Left ventricle myocardium inferior (tissue), 1 donor: ENCODE data around the gene BANF2. TPM values are rescaled to one million over a fixed set of nuclear protein-coding genes. Genes with fewer than 3 reads are reported as not detected.

ENCODE experiments used
- DNase-seq: peaks from one replicate; pipeline ENCODE4 v3.0.0-alpha.2; 2020
- H3K27ac ChIP-seq: fragments of 200-600 bp; replicated peaks from 2 replicates; pipeline ENCODE4 v1.8.0; 2021
- H3K27me3 ChIP-seq: fragments of 200-600 bp; 2 replicates; pipeline ENCODE4 v1.8.0; 2021; ENCODE audit warnings: low read depth
- H3K36me3 ChIP-seq: fragments of 200-600 bp; 2 replicates; pipeline ENCODE4 v1.8.0; 2021
- H3K4me1 ChIP-seq: fragments of 200-600 bp; 2 replicates; pipeline ENCODE4 v1.8.0; 2021
- H3K4me3 ChIP-seq: fragments of 200-600 bp; 2 replicates; pipeline ENCODE4 v1.8.0; 2021; ENCODE audit warnings: mild to moderate bottlenecking, moderate library complexity
- H3K9me3 ChIP-seq: fragments of 200-600 bp; replicated peaks from 2 replicates; pipeline ENCODE4 v1.8.0; 2021
- CTCF ChIP-seq: fragments of 200-600 bp; IDR thresholded peaks from 2 replicates; pipeline ENCODE4 v1.8.0; 2021; ENCODE audit warnings: antibody characterized with exemption, mild to moderate bottlenecking, borderline replicate concordance
- intact Hi-C: fragments of 100-400 bp; cut with micrococcal nuclease; formaldehyde crosslinking; loops from one replicate; pipeline ENCODE4 v1.11.0; 2022
- total RNA-seq: library from RNA; stranded (reverse); fragmentation: NEBNext Ultra II Directional; extraction: Animal tissue kit (Norgen Biotek cat#: 25700); gene quantifications from one replicate; pipeline ENCODE4 v1.2.1, GENCODE V29; 2021
- donor health status: DM: no; HTN: yes; CAD: no; lungs with severe emphysema.

Gene BANF2
- total RNA-seq, 1 donor from 2014 or later: not detected

DNA sequence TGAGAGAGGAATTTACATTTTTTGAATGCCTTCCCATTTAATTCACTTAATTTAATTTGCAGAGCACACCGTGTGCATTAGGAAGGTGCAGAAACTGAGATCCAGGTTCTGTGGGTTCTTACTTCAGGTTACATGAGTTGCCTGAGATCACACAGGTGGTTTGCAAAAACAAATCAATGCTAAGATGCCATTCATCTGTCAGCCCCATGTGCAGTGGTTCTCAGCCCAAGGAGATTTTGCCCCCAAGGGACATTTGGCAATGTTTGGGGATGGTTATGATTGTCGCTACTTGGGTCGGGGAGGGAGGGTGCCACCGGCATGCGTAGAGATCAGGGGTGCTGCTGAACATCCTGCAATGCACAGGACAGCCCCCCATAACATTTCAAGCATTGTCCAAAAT lies 34.6 kb downstream of the BANF2 start:
- no peak overlapping the region for H3K4me3 ChIP-seq
- no peak overlapping the region for H3K27ac ChIP-seq
- intact Hi-C loops: no loop called here
- peaks cover 14% of the 10 kb centered on the region for H3K27me3 ChIP-seq
- DNase-seq: no peak
- no peak for TF ChIP-seq CTCF
- peaks cover 13% of the 10 kb centered on the region for H3K9me3 ChIP-seq
- no peaks in the 10 kb centered on the region for H3K4me1 ChIP-seq
- H3K36me3 ChIP-seq: no peaks in the 10 kb centered on the region

DNA sequence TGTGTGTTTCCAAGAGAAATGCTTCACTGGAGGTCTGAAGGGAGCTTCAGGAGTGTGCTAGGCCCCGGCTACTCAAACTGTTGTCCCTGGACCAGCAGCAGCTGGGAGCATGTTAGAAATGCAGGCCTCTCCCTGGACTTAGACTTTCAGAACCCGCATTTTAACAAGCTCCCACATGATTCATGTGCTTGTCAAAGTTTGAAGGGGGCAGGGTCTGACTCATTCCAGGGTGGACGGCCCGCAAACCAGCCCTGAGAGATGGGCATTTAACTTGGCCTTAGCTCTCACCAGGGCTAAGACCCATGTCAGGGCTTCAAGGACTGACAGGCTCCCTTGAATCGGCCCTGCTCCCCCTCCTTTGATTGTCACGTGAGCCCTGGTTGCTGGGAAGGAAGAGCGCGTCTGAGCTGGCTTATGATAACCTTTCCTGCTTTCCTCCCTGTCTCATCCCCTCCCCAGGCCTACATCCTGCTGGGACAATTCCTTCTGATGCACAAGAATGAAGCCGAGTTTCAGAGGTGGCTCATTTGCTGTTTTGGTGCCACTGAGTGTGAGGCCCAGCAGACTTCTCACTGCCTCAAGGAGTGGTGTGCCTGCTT lies 35.5 kb downstream of the BANF2 start:
- TF ChIP-seq CTCF: no peak
- DNase-seq: no peak

DNA sequence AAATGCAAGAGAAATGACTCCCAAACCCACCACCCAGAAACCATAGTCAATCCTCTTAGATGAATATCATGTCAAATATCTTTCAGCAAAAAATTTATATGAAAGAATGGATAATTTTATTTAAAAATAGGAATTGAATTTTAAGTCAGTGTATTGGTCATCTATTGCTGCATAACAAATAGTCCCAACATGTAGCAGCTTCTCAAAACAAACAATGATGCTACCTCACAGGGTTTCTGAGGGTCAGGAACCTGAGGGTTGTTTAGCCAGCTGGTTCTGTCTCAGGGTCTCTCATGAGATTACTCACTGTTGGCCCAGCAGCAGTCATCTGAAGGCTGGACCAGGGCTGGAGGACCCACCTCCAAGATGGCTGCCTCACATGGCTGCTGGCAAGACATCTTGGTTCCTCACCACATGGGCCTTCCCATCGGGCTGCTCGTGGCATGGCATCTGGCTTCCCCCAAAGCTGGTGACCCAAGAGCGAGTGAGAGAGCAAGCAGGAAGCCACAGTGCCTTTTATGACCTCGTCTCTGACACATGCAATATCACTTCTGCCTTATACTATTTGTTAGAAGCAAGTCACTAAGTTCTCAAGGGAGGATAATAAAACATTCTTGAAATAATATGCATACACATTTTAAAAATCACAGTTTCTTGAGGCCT lies 36.3 kb downstream of the BANF2 start:
- peaks cover 13% of the 10 kb centered on the region for H3K9me3 ChIP-seq
- no peak for TF ChIP-seq CTCF
- no peaks in the 10 kb centered on the region for H3K4me1 ChIP-seq
- no peaks in the 10 kb centered on the region for H3K27me3 ChIP-seq
- no peak overlapping the region for H3K4me3 ChIP-seq
- H3K27ac ChIP-seq: no peak overlapping the region
- DNase-seq: no peak
- intact Hi-C loops: no loop called here
- H3K36me3 ChIP-seq: no peaks in the 10 kb centered on the region

More for the DNA sequence above, 35.5 kb downstream of the BANF2 start:
- H3K9me3 ChIP-seq: peaks cover 13% of the 10 kb centered on the region
- no peaks in the 10 kb centered on the region for H3K4me1 ChIP-seq
- intact Hi-C loops: no loop called here
- H3K27me3 ChIP-seq: peaks cover 7% of the 10 kb centered on the region
- no peak overlapping the region for H3K4me3 ChIP-seq
- H3K27ac ChIP-seq: no peak overlapping the region
- H3K36me3 ChIP-seq: no peaks in the 10 kb centered on the region

DNA sequence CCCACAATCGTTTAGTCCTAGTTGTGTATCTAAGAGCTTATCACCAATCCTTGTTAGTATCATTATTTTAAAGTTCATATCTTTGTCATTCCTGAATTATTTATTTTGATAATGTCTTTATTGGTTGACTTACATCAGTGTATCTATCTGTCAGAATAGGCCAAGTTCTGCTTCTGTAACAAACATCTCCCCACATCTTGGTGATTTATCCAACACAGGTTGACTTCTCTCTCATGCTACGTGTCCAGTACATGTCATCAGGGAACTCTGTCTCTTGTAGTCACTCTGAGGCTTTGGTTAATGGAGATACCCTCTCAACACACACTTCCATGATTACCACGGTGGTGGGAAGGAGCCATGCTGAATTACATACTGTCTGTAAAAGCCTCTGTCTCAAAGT lies 38.4 kb downstream of the BANF2 start:
- DNase-seq: no peak
- intact Hi-C loops: no loop called here
- no peaks in the 10 kb centered on the region for H3K4me1 ChIP-seq
- H3K27ac ChIP-seq: no peak overlapping the region
- H3K27me3 ChIP-seq: no peaks in the 10 kb centered on the region
- no peak for TF ChIP-seq CTCF
- no peaks in the 10 kb centered on the region for H3K36me3 ChIP-seq
- H3K4me3 ChIP-seq: no peak overlapping the region
- H3K9me3 ChIP-seq: peaks cover 13% of the 10 kb centered on the region

- Histone ChIP-seq H3K4me1 (no peaks in the 10 kb centered on the region), H3K4me3 (no peak overlapping the region), H3K27me3 (no peaks in the 10 kb centered on the region), H3K9me3 (peaks cover 6% of the 10 kb centered on the region), H3K36me3 (no peaks in the 10 kb centered on the region), H3K27ac (no peak overlapping the region)
- DNase-seq: no peak
- intact Hi-C loops: no loop called here
- TF ChIP-seq CTCF: no peak
Measured at GRCh38 chr20:17741220-17741619, 41.5 kb downstream of the BANF2 start.
